NK-92 (cell line): ENCODE data around the gene NEK10.
"Not testable (repeated sequence)": the region's sequence is repeated elsewhere in the genome, so short reads cannot be mapped to it uniquely, and the experiment has no call there.

Experiments used
- DNase-seq: peaks from one replicate; lab custom pipeline; 2025; ENCODE audit not compliant: unreplicated experiment; lab: John Stamatoyannopoulos, UW

Gene NEK10

DNA sequence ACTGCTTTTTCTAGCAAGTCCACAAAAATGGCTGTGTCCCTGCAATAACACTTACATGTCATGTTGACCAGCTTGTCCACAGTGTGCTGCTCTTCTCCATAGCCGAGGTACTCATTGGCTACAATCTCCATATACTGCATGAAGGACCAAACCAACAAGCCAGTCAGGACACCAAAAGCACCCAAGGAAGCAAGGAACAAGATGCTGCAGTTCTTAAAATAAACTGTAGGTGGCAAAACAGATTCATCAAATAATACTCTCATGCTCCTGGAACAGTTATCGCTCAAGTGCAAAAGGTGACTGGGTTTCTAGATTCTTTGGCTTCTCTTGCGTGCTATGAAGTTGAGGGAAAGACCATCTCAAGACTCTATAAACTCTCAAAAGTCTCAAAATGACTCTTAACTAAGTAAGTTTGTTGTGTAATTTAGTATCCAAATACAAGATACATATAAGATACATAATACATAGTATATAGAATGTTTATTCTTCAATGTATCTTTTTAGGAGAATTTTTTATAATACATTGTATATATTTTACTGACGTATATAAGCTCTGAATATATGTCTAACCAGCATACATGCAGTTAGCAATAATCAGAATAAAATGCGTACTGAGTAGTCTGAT lies 57.0 kb downstream of the NEK10 start:
- DNase-seq: no peak

DNA sequence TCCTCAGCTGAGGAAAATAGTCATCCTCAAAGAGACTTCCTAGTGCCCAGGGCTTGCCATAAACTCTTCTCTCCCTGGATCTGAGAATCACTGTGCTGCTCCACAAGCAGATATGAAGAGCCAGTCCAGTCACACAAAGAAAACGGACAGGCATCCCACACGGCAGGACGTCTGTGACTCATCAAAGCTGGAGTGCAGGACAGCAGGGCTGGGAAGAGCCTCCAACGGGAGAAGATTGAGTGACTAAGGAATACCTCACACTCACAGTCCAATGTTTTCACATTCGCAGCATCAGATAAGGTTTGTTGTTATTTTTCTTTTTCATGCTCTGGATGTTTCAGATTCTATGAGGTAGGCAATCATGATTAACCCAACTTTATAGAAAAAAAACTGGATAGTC lies 57.8 kb downstream of the NEK10 start:
- no peak for DNase-seq

DNA sequence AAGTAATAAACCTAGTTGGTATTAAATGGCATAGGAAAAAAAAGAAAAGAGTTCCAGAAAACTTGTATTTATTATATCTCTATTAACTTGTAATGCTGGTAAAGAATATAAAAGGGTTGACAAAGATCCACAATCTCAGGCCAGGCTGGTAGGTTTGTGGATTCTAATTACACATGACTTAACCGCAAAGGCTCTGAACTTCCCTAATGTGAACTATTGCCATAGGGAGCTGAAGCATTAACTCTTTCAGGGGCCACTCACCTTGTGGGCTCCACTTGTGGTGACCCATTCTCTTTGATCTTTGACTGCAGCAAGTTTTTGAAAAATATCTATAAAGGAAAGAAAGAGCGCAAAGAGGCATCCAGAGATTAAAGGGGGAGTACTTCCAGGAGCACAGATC lies 58.5 kb downstream of the NEK10 start:
- DNase-seq: no peak

DNA sequence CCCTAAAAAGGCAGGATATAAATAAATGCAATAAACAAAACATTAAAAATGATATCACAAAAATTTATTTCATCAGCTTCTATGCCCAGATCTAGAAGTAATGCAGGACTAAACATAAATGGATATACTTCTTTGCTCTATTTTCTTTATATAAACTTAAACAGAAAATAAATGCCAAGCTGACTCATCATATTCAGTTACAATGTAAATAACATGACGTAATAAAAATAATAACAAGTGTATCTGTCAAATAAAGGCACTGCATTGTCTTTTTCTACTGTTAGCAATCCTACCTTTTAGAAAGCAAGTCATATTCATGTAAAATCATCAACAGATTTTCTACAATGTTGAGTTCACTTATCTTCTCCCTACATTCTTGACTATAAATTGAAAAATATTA lies 61.6 kb downstream of the NEK10 start:
- no peak for DNase-seq

DNA sequence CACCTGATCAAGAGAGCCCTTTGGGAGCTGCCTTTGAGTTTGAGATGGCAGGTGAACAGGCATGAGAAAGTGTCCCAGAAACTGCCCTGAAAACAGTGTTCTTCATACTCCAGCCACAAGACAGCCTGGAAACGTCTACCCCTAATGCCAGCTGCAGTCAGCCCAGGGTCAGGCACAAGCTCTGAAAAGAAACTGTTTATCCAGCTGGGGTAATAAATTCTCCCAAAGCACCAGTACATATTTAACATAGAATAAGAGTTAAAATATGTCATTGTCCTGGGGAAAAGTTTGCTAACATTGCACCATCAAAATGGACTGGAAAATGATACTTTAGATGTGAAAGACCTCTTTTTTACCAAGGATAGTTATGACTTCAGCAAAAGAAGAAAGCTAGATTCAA lies 66.3 kb downstream of the NEK10 start:
- DNase-seq: no peak

DNA sequence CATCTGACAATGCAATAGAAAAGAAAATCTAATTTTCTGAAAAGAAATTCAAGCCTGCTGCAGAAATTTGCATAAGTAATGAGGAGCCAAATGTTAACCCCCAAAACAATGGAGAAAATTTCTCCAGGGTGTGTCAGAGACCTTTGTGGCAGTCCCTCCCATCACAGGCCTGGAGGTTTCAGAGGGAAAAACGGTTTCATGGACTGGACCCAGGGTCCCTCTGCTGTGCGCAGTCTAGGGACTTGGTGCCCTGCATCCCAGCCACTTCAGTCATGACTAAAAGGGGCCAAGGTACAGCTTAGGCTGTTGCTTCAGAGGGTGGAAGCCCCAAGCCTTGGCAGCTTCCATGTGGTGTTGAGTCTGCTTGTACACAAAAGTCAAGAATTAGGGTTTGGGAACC lies 70.2 kb downstream of the NEK10 start:
- DNase-seq: not testable (repeated sequence)

DNA sequence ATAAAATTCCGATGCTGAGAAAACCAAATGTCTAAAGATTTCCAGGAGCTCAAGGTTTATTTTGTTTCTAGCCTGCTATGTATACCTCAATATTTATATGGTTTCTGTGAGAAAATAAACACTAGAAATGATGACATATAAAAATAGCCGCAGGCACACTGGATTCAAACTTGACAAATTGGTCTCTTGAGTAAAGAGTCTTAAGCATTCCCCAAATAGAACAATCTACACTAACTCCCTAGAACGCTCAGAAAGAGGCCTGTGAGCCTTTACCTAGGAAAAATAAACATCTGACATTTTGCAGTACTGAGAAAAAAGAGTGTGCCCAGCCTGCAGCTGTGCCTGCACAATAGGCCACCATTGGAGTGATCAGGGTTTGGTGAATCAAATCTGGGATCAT lies 75.2 kb downstream of the NEK10 start:
- no peak for DNase-seq

DNA sequence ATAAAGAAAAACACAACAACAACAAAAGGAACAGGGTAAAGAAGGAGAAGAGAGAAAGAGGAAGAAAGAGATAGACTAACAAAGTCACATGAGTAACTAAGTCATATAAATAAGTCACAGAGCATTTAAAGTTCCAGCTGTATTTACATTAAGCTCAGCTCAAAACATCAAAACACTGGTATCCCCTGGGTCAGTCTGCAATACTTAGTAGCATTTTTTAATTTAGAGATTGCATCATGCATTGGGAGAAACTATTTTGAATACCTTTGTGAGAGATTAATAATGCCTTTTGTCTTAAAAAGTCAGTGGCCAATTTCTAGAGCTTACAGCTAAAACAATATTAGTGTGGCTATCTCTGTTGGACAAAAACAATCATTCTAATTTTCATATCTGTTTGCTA lies 78.4 kb downstream of the NEK10 start:
- no peak for DNase-seq

DNA sequence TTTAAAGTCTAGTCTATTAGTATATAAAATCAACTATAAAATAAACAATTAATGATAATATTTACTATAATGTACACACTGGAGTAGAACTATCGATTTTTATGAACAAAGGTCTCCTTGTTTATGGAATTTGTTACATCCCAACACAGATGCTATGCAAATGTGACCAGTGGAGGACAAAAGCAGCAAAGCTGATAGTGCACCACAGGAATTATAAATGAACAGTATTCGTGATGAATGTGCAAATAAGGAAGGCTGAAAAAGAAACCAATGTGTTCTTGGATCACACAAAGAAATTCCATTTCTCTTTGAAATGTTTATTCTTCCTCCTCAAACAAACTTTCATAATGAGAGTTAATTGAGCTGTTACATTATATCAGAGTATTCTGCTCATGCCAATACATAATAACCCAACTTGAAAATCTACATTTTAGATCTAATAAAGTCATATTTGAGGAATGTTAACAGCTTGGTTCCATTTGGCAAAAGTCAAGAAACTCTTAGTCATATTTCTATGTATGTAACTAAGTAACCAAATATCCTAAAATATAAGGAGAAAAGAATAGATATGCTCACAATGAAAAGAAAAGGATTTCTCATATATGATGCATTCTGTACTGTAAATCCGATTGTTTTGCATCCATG lies 79.3 kb downstream of the NEK10 start:
- DNase-seq: no peak

DNA sequence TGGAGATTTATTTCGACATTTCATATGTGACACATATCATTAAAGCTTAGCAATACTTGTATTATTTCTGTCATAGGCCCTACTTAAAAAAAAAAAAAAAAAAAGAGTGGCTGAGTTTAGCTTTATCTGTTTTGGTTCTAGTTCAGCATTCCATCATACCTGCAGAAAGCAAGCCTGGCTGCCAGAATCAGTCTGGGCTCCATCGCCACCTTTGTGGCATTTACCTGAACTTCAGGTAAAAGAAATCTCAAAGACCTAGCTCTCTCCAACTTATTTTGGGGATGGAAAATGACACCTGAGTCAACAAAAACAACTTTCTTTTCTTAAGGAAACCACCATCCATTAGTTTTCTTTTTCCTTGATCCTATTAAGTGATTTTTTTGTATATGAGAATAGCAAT lies 82.1 kb downstream of the NEK10 start:
- no peak for DNase-seq

DNA sequence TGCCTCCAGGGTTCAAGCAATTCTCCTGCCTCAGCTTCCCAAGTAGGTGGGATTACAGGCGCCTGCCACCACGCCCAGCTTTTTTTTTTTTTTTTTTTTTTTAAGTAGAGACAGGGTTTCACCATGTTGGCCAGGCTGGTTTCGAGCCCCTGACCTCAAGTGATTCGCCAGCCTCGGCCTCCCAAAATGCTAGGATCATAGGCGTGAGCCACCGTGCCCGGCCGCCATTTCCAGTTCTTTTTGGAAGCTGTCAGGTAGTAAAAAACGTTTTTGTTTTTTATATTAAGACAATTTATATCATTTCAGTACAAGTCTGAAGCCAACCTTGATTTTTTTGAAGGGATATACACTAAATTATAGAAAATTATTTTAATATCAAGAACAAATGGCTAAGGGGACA lies 82.7 kb downstream of the NEK10 start:
- DNase-seq: not testable (repeated sequence)

DNA sequence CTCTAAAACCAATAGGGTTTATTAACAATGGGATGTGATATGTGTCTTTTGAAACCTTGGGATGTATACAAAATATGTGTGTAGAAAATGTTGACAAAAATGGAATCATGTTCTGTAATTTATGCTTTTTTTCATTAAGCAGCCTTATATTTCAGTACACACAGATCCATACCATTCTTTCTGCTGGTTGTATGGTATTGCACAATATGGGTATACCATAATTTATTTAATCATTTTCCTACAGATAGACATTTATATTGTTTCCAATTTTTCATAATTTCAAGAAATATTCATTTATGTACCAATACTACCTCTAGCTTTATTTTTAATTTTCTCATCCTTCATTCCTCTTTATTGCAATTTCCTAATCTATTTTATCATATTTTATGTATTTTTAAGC lies 83.5 kb downstream of the NEK10 start:
- no peak for DNase-seq

DNA sequence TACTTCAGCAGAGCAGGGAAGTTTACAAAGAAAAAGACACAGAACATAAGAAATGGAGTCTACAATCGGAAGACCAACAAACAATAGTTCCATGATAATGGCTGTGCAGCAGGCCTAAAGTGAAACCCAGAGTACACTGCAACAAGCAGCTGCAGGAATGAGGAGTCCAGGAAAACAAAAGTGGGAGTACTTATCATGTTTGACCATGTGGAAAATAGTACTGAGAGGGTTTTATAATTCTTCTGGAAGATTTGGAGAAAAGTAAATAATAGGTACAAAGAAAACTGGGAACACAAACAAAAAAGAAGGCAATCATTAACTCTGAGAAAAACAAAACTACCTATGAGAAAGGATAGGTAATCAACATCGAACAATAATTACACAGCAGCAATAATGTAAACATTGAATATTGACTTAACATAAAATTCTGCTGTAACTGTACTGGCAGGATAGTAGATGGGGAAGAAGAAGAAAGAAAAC lies 87.5 kb downstream of the NEK10 start:
- no peak for DNase-seq

DNA sequence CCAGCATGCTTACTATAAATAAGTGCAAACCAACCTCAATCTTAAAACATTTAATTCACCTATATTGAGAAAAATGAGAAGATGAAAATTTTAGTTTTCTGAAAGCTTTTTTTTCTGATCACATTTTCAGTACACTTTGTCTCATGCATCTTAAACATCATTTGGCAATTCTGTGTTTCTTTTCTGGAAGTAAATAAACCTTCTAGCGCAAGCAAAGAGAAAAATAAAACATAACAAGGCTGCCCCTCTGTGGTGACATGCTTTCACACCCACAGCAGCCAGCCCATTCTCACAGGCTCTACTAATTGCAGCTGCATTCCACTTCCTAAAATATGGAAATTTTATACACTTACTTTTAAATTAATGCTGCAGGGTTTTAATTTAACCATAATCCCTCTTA lies 90.1 kb downstream of the NEK10 start:
- no peak for DNase-seq

DNA sequence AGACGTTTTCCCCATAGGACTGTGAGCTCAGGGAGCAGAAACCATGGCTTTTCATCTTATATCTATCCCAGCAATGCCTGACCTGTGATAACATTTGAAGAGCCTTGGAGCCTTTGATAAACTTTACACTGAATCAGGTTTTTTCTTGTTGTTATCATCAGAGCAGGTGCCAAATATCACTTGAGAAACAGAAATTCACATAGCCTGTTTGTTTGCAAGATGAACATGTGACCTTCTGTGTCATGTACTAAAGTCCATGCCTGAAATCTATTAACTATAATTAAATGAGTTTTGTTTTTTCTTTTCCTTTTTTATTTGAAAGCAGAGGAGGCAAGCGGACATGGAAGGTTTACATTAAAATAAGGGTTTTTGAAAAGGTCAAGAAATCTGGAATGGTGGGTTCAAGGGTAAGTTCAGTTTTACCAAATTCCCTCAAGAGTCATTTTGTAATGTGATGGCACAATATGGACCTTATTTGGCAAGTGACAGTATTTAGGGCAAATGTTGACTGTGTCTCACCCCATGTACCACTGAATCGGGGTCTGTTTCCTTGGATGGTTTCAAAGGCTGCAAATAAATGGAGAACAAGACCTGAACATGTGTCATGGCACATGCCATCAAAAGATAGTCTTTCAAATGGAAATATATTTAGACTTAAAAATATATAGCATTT lies 90.7 kb downstream of the NEK10 start:
- DNase-seq: no peak

DNA sequence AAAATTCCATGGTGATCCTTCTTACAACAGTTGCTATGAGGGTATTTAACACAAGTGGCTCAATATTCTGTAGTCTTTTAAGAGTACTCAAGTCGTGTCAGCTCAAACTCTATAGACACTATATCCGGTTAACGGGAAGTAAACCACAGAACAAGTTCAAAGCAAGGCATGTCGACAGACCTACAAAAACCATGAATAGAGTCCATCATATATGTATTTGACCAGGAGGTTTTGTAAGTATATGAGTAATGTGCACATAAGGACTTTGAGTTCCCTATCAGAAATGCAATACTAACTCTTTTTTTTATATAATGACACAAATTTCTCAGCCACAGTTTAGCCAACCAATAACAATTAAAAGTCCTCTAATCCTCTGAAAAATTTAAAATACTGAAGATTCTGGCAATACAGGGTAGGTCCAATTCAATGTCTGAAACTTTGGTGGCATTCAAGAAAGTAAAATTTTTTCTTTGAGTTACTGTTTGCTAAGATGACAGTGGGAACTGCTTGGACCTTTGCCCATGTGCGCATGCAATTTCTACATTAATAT lies 93.7 kb downstream of the NEK10 start:
- DNase-seq: no peak

DNA sequence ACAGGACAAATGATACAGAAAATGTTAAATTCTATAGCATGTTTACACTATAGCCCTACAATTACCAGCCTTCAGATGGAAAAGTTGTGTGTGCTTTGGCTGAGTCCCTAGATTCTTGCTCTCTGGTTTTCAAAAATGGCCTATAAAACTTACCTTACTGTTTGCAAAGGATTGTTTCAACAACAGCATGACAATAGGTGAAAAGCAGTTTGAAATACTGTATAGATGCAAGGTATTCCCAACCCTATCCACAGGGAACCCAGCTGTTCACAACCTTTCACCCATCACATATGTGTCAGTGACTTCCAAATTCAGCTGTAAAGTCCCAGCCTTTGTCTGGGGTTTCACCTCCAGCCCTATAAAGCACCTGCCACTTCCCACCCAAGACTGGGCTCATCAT lies 97.3 kb downstream of the NEK10 start:
- DNase-seq: no peak

DNA sequence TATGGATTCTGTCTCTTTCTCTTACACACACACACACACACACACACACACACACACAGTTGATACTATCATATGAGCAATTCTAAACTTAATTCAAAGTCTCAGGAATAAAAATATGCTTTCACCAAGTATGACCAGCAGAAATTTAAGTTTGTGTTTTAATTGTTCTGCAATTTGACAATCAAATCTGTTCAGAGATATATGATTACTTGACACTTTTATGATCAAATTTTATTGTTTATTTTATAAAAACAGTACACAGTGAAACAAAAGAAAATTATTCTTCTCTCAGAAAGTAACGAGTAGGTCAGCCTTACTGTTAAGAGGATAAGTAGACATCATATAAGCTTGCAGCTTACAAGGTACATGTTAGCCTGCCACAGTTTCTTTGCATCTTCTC lies 114.3 kb downstream of the NEK10 start:
- DNase-seq: no peak

DNA sequence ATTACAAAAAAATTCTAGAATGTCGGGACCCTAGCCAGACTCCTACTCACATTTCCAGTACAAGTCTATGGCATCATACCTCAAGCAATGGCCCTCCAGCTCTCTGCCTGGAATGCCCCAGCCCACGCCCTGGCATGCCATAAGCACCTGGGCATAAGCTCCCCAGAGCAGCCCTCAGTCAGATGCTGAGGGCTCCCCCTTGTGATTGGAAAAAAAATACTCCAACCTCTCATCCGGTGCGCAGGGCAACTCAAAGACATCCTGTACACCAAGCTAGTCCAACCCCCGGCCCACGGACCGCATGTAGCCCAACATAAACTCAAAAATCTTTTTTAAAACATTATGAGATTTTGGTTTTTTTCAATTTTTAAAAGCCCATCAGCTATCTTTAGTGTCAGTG lies 115.4 kb downstream of the NEK10 start:
- DNase-seq: no peak

DNA sequence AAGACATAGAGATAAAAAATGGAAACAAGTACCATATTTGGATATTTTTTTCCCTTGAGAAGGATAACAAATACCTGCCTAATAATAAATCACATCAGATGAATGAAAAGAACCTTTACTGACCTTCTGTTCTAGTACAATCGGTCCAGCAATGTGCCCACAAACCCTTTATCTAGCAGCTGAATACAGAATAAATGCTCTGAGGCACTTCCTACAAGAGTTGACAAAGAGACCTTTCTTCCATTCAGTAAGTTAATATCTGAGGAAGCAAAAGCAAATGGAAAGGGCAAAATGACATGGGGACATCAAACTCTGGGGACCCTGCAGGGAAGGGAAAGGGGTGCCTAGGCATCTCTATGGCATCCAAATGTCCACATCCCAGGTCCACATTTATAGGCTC lies 115.8 kb downstream of the NEK10 start:
- no peak for DNase-seq

DNA sequence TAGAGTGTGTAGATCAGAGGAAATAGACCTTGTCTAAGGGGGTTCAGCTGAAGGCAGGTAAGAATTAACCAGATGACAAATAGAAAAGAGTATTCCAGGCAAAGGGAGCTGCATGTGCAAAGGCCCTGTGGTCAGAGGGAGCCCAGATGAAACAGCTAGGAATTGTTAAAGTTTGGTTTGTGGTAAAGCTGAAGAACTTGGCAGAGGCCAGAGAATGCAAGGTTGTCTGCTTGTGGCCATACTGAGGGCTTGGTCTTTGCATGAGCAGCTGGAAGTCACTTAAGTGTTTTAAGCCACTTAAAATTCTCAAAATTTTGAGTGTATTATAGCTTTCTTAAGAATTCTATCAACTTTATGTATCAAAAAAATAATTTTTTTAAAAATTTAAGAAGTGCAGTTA lies 116.5 kb downstream of the NEK10 start:
- no peak for DNase-seq

DNA sequence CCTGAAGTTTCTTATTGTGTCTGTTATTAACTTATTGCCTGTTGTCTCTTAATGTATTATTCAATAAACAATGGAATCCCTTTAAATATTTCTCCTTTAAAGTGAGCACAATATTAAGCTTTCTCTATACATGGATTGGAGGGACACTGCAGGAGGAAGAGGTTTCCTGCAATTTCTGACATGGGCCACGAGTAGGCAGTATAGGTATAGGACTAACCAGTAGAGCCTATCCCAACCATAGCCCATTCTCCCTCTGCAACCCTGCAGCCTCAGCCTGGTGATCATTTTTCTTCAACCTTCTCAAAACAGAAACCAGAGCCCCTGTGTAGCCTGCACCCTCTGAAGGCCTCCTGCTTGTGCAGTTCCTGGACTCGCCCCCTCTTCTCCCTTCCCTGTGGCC lies 124.8 kb downstream of the NEK10 start:
- DNase-seq: no peak
